Medulla oblongata (tissue), 1 donor: ENCODE measurements around the gene SH3PXD2A.

Experiments used
- DNase-seq: peaks from one replicate; pipeline ENCODE4 v3.0.0-alpha.2; 2015; ENCODE audit errors: extremely low spot score

The SH3PXD2A gene

GRCh38 chr10:103582331-103583123 is 272.8 kb downstream of the SH3PXD2A start:
- DNase-seq, result no peak

DNA sequence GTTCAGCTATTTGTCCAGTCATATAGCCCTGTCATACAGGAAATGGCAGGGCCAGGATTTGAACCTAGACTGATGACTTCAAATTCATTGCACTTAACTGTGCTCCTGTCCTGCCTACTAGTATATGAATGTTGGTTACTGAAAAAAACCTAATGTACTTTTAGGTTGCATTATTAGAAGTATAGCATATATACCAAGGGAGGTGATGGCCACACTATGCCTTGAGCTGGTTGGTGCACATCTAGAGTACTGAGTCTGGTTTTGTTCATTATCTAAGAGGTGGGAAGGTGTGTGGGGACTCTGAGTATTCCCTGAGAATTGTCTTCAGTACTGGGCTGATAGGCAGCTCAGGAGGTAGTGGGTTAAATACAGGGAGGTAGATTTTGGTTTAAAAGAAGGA is 273.9 kb downstream of the SH3PXD2A start:
- DNase-seq, result no peak

GRCh38 chr10:103580430-103580829 is 274.9 kb downstream of the SH3PXD2A start:
- DNase-seq, result no peak

DNA sequence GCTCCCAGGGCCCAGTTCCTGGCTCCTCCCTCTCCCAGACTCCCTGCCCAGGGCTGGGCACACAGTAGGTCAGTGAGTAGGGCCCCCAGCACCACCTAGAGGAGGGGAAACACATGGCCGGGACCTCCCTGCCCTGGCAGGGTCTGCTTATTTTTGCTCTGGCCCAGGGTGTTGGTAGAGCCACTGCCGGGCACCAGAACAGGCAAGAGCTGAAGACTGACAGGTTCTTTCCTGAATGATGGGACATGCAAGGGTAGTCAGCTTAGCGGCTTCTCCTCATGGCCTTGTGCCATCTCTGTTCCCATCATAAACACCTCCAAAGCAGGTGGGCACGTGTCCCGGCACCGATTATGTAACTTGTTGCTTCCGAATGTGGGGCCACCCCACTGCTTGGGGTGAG is 275.4 kb downstream of the SH3PXD2A start:
- DNase-seq, result no peak

GRCh38 chr10:103578782-103579382 is 276.5 kb downstream of the SH3PXD2A start:
- DNase-seq, result no peak

- DNase-seq, result no peak
Observed at GRCh38 chr10:103576862-103577261, 278.5 kb downstream of the SH3PXD2A start.

GRCh38 chr10:103576076-103576471 is 279.3 kb downstream of the SH3PXD2A start:
- DNase-seq, result no peak

- no peak for DNase-seq
Observed at GRCh38 chr10:103575416-103576075, 279.8 kb downstream of the SH3PXD2A start.

GRCh38 chr10:103574097-103575061 is 281.0 kb downstream of the SH3PXD2A start:
- no peak for DNase-seq

- DNase-seq, result no peak
Observed at GRCh38 chr10:103573205-103573487, 282.2 kb downstream of the SH3PXD2A start.

GRCh38 chr10:103572347-103573204 is 282.8 kb downstream of the SH3PXD2A start:
- no peak for DNase-seq

- DNase-seq, result no peak
Observed at GRCh38 chr10:103571656-103571975, 283.8 kb downstream of the SH3PXD2A start.

DNA sequence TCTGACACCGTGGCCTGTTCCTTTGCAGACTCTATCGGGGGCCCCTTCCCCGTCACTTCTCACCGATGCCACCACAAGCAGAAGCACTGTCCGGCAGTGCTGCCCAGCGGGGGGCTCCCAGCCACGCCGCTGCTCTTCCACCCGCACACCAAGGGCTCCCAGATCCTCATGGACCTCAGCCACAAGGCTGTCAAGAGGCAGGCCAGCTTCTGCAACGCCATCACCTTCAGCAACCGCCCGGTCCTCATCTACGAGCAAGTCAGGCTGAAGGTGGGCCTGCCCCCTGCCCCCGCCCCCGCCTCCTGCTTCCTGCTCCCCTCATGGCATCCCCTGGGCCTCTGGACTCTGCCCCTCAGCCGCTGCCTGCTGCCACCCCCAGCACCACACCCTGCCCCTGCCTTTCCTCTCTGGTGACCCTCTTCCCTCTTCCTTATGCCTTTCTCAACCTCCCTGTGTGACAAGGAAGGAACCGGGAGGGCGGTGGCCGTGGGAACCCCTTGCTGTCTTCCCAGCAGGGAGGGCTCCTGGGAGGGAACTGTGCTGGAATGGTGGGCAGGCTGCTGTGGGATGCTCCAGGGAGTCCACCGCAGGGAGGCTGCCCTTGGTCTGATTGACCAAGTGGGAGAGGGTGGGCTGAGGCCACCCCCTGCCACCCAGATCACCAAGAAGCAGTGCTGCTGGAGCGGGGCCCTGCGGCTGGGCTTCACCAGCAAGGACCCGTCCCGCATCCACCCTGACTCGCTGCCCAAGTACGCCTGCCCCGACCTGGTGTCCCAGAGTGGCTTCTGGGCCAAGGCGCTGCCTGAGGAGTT is 284.3 kb downstream of the SH3PXD2A start:
- no peak for DNase-seq

- no peak for DNase-seq
Observed at GRCh38 chr10:103569896-103570295, 285.5 kb downstream of the SH3PXD2A start.

DNA sequence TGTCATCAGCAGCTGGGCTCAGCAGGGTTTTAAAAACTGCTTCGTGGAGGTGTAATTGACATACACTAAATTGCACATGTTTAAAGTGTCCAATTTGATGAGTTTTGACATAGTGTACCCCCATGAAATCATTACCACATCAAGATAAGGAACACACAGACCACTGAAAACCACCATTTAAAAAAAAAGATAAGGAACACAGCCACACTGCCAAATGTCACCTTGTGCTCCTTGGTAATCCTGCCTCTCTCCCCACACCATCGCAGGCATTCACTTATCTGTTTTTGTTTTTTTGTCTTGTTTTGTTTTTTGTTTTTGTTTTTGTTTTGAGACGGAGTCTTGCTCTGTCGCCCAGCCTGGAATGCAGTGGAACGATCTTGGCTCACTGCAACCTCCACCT is 286.9 kb downstream of the SH3PXD2A start:
- no peak for DNase-seq

DNA sequence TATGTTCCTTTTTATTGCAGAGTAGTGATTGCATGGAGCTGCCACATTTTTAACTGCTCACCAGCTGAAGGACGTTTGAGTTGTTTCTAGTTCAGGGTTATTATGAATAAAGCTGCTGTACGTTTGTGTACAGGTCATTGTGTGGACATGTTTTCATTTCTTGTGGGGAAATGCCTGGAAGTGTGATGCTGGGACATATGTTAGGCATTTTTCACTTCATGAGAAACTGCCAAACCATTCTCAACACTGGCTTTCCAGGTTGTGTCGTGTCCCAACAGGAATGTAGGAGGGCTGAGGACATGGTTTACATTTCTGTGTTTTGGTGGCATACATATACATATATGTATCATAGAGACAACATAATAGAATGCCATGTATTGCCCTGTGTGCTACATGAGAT is 288.8 kb downstream of the SH3PXD2A start:
- no peak for DNase-seq

- DNase-seq, result no peak
Observed at GRCh38 chr10:103564776-103565520, 290.4 kb downstream of the SH3PXD2A start.

DNA sequence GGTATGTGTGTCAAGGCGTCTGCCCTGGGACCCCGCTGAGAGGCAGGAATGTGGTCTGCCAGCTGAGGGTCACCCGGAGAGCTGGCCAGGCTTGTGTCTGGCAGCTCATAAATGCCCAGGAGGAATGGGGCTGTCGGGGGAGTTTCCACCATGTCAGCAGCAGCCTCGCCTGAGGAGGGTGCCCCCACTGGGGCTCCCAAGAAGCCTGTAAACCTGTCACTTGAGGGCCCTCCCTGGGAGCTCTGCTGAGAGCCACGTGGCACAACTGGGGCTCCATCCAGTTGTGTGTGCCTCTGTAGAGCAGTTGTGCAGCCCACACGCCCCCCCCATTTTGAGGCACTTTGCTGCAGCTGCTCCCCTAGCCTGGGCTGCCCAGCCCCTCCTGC is 291.3 kb downstream of the SH3PXD2A start:
- no peak for DNase-seq

DNA sequence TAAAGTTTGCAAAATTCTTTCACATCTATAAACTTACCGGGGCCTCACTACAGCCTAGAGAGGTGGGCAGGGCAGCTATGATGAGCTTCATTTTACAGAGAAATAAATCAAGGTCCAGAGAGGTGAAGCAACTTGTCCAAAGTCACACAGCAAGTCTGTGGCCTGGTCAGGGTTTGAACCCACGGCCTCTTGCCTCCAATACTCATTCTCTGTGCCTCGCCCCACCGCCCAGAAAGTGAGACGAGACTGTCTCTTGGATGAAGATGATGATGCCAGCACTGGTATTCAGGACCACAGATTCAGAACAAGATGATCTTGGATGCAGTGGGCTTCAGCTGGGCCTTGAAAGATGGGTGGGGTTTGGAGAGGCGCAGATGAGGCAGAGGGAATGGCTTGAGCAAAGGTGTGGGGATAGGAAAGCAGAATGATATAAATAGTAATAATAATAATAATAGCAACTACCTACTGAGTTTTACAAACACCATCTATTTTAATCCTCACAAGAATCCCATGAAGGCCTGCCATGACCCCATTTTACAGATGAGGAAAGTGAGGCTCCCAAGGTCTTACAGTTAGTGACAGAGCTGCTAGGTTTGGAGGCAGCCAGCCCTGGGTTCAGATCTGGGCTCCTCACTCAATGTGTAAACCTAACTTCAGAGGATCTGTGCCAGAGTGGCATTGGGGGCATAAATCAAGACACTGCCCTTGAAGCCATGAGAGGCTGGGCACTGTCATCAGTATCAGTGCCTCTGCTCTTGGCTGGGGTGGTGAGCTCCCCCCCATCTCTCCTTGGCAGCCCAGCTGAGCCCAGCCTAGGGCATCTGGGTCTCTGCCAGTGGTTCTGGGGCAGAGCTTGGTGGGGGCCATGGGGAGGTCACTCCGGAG is 291.9 kb downstream of the SH3PXD2A start:
- no peak for DNase-seq
